Neutrophil (primary cell): ENCODE results near the gene ITGAX.
A peak's percentile ranks its signal among the peaks of the same experiment; 100 is the strongest.
"Not testable (repeated sequence)": the region's sequence is repeated elsewhere in the genome, so short reads cannot be mapped to it uniquely, and the experiment has no call there.

Experiments used
- H3K27ac ChIP-seq: fragments of 200-600 bp; sonication (generic); 2 replicates; pipeline ENCODE4 v1.5.1; 2016; ENCODE audit warnings: mild to moderate bottlenecking, moderate library complexity
- H3K27me3 ChIP-seq: fragments of 200-600 bp; sonication (generic); 2 replicates; pipeline ENCODE4 v1.6.0; 2016; ENCODE audit warnings: mild to moderate bottlenecking
- H3K36me3 ChIP-seq: fragments of 200-600 bp; sonication (generic); 2 replicates; pipeline ENCODE4 v1.5.1; 2017
- H3K4me1 ChIP-seq, 2 experiments: fragments of 200-600 bp in 1 of 2; sonication (generic) in 1 of 2; 1 replicate in 1 of 2; 2 replicates in 1 of 2; pipeline versions ENCODE4 v1.5.1 to v1.6.1; 2013 to 2016; ENCODE audit warnings: low read depth in 1 of 2, low read length in 1 of 2, mild to moderate bottlenecking in 1 of 2, moderate library complexity in 1 of 2; ENCODE audit not compliant: control insufficient read depth in 1 of 2, insufficient read depth in 1 of 2
- H3K4me3 ChIP-seq, 2 experiments: fragments of 200-600 bp in 1 of 2; sonication (generic) in 1 of 2; 1 replicate in 1 of 2; 2 replicates in 1 of 2; pipeline ENCODE4 v1.5.1; 2013 to 2016; ENCODE audit warnings: low read depth in 1 of 2, low read length in 1 of 2, mild to moderate bottlenecking in 1 of 2, moderate library complexity in 1 of 2
- H3K9me3 ChIP-seq: fragments of 200-600 bp; sonication (generic); 2 replicates; pipeline ENCODE4 v1.5.1; 2016
- TF ChIP-seq, protein P1 (sequence below): fragments of 200-600 bp; sonication (generic); IDR thresholded peaks from 2 replicates; pipeline ENCODE4 v1.5.1; 2016; ENCODE audit warnings: antibody characterized with exemption

Gene ITGAX

DNA sequence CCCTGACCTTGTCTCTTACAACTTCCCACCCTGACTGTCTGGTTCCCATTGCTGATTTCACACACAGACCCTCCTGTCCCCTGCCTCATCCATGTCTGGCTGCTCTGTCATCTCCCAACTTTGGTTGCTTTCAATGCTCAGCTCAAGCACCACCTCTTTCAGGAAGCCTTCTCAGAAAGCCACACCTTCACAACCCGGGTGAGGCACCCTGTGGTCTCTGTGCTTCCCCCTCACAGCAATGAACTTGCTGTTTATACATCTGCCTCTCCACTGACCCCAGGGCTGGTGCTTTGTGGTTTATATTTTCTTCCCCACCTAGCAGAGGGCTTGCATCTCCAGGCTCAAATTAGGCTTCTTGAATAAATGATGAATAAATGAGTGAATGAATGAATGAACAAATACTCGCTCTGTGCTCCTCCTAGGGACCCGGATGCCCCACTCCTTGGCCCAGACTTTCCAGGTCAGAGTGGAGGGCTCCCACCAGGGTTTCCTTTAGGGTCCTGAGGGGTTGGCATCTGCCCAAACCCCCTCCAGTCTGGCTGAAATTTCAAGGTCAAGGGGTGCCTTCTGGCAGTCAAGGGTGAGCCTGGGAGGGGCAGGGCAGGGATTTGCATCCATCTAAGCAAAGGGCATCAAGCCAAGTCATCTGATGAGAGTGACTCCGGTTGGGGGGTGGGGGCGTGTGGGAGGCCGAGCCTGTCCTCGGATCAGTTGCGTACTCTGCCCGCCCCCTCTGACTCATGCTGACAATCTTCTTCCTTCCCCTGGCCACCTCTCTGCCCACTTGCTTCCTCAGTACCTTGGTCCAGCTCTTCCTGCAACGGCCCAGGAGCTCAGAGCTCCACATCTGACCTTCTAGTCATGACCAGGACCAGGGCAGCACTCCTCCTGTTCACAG is at the start of gene ITGAX:
ITGAX (plus strand) TSS at position 783 of the 898 bp plus-strand sequence; CDS start at position 862, 79 bp downstream.
- no peaks in the 10 kb centered on the region for H3K27me3 ChIP-seq
- TF ChIP-seq, protein P1, sequence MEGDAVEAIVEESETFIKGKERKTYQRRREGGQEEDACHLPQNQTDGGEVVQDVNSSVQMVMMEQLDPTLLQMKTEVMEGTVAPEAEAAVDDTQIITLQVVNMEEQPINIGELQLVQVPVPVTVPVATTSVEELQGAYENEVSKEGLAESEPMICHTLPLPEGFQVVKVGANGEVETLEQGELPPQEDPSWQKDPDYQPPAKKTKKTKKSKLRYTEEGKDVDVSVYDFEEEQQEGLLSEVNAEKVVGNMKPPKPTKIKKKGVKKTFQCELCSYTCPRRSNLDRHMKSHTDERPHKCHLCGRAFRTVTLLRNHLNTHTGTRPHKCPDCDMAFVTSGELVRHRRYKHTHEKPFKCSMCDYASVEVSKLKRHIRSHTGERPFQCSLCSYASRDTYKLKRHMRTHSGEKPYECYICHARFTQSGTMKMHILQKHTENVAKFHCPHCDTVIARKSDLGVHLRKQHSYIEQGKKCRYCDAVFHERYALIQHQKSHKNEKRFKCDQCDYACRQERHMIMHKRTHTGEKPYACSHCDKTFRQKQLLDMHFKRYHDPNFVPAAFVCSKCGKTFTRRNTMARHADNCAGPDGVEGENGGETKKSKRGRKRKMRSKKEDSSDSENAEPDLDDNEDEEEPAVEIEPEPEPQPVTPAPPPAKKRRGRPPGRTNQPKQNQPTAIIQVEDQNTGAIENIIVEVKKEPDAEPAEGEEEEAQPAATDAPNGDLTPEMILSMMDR = peak; percentile 13
- H3K9me3 ChIP-seq = no peaks in the 10 kb centered on the region
- peaks cover 38% of the 10 kb centered on the region for H3K36me3 ChIP-seq
- H3K4me1 ChIP-seq = peaks cover 93 to 95% of the 10 kb centered on the region in 2 experiments
- H3K27ac ChIP-seq = peak within 1 kb of the TSS; percentile 99
- H3K4me3 ChIP-seq = peak within 1 kb of the TSS; percentile 78 to 83

DNA sequence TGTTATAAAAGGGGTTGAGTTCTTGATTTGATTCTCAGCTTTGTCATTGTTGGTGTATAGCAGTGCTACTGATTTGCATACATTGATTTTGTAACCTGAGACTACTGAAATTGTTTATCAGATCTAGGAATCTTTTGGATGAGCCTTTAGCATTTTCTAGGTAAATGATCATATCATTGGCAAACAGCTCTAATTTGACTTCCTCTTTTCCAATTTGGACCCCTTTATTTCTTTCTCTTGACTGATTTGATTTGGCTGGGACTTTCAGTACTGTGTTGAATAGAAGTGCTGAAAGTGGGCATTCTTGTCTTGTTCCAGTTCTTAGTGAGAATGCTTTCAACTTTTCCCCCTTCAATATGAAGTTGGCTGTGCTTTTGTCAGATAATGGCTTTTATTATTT is 49.8 kb upstream of the ITGAX start:
- Histone ChIP-seq H3K4me1 (peaks cover 31 to 32% of the 10 kb centered on the region in 2 experiments), H3K4me3 (no peak overlapping the region), H3K9me3 (no peaks in the 10 kb centered on the region), H3K27ac (peak overlapping the region; percentile 62), H3K27me3 (no peaks in the 10 kb centered on the region), H3K36me3 (peaks cover 29% of the 10 kb centered on the region)
- TF ChIP-seq, protein P1 = no peak

DNA sequence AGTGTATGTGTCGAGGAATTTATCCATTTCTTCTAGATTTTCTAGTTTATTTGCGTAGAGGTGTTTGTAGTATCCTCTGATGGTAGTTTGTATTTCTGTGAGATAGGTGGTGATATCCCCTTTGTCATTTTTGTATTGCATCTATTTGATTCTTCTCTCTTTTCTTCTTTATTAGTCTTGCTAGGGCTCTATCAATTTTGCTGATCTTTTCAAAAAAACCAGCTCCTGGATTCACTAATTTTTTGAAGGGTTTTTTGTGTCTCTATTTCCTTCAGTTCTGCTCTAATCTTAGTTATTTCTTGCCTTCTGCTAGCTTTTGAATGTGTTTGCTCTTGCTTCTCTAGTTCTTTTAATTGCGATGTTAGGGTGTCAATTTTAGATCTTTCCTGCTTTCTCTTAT is 46.6 kb upstream of the ITGAX start:
- H3K9me3 ChIP-seq, H3K4me3 ChIP-seq, H3K27me3 ChIP-seq, H3K27ac ChIP-seq: not testable (repeated sequence)
- peaks cover 18 to 25% of the 10 kb centered on the region in 2 experiments for H3K4me1 ChIP-seq
- peaks cover 21% of the 10 kb centered on the region for H3K36me3 ChIP-seq

DNA sequence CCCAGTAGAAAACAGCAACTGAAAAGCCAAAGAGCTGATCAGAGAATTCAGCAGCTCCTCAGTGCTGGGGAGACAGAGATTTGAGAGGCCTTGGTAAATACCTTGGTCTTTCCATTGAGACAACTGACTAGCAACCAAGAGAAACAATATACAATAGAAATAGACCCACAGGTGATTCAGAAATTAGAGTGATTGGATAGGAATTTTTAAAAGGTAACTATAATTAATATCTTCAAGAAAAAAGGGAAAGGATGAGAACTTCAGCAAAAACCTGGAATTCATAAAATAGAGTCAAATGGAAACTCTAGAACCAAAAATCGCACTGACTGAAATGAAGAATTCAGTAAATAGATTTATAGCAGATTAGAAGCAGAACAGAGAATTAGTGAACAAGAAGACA is 32.5 kb upstream of the ITGAX start:
- Histone ChIP-seq H3K4me3 (no peak overlapping the region), H3K4me1 (no peaks in the 10 kb centered on the region), H3K27ac (peak overlapping the region; percentile 36), H3K27me3 (no peaks in the 10 kb centered on the region), H3K9me3 (no peaks in the 10 kb centered on the region), H3K36me3 (peaks cover 72% of the 10 kb centered on the region)
- TF ChIP-seq, protein P1 = no peak

DNA sequence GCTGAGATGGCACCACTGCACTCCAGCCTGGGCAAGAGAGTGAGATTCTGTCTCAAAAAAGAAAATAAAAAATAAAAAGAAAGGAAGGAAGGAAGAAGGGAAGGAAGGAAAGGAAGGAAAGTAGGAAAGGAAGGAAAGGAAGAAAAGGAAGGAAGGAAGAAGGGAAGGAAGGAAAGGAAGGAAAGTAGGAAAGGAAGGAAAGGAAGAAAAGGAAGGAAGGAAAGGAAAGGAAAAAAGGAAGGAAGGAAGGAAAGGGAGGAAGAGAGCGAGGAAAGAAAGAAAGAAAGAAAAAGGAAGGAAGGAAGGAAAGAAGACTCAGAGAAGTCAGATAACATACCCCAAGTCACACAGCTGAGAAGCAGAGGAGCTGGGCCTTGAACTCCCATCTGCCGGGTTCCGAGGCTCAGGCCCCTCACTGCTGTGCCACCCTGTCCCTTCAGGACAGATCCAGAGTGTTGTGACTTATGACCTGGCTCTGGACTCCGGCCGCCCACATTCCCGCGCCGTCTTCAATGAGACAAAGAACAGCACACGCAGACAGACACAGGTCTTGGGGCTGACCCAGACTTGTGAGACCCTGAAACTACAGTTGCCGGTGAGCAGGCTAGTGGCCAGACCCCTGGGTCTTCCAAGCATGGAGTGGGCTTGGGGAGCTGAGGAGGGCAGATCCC is 30.9 kb upstream of the ITGAX start:
- peak overlapping the region; percentile 43 for H3K27ac ChIP-seq
- no peaks in the 10 kb centered on the region for H3K27me3 ChIP-seq
- no peak overlapping the region for H3K4me3 ChIP-seq
- H3K9me3 ChIP-seq = no peaks in the 10 kb centered on the region
- TF ChIP-seq, protein P1 = no peak
- H3K36me3 ChIP-seq = peaks cover 85% of the 10 kb centered on the region
- H3K4me1 ChIP-seq = no peaks in the 10 kb centered on the region

DNA sequence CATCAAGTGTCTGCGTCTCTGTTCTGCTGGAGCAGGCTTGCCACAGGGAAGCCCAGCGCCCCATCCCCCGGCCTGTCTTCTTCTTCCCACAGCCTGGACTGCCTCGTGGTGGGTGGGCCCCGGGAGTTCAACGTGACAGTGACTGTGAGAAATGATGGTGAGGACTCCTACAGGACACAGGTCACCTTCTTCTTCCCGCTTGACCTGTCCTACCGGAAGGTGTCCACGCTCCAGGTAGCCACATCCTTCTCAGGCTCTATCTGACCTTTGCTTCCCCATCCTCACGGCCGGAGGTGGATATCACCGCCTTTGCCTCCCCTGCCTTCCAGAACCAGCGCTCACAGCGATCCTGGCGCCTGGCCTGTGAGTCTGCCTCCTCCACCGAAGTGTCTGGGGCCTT is 29.8 kb upstream of the ITGAX start:
- TF ChIP-seq, protein P1 = no peak
- peak overlapping the region; percentile 43 for H3K27ac ChIP-seq
- no peaks in the 10 kb centered on the region for H3K27me3 ChIP-seq
- H3K36me3 ChIP-seq = peaks cover 91% of the 10 kb centered on the region
- H3K4me1 ChIP-seq = no peaks in the 10 kb centered on the region
- no peaks in the 10 kb centered on the region for H3K9me3 ChIP-seq
- no peak overlapping the region for H3K4me3 ChIP-seq
